ENCODE data around the gene USP33. TPM values are rescaled to one million over a fixed set of nuclear protein-coding genes. Genes with fewer than 3 reads are reported as not detected.

The USP33 gene
- total RNA-seq, 1 experiment from 2014 or later, result 61.6 TPM

DNA sequence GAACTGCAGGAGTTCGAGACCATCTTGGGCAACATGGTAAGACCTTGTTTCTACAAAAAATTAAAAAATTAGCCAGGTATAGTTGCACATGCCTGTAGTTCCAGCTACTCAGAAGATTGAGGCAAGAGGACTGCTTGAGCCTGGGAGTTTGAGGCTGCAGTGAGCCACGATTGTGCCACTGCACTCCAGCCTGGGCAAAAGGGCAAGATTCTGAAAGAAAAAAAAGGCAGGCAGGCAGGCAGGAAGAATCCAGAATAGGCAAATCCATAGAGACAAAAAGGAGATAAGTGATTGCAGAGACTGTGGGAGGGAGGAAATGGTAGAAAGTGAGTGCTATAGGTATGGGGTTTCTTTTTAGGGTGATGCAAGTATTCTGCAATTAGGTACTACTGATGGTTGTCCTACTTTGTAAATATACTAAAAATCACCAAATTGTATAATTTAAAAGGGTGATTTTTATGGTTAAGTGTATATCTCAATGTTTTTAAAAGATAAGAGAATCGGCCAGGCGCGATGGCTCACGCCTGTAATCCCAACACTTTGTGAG lies 106.6 kb downstream of the USP33 start (continued):
- TF ChIP-seq FOXJ3 (CRISPR knock-in tag; IDR thresholded peaks at IDR 0.05; ENCODE audit: borderline replicate concordance) (no peak), ESRRA (CRISPR knock-in tag; IDR thresholded peaks at IDR 0.05; ENCODE audit: borderline replicate concordance) (no peak), MXD4 (CRISPR knock-in tag; IDR thresholded peaks at IDR 0.05; ENCODE audit: borderline replicate concordance) (no peak), ATF6 (CRISPR knock-in tag; IDR thresholded peaks at IDR 0.05) (no peak), JAZF1 (CRISPR knock-in tag; IDR thresholded peaks at IDR 0.05) (no peak), ATF3 (CRISPR knock-in tag; conservative IDR thresholded peaks at IDR 0.05) (no peak), NR1H2 (CRISPR knock-in tag; IDR thresholded peaks at IDR 0.05) (no peak), ZNF423 (CRISPR knock-in tag; IDR thresholded peaks at IDR 0.05) (no peak)

GRCh38 chr1:77652268-77652667 lies 107.4 kb downstream of the USP33 start:
- Mint-ChIP-seq H3K27ac (no peak overlapping the region), H3K4me3 (no peak overlapping the region), H3K9me3 (peaks cover 43% of the 10 kb centered on the region), H3K27me3 (ENCODE audit: low read depth) (no peaks in the 10 kb centered on the region; the same call in 1 of the 2 replicates), H3K4me1 (peaks cover 2% of the 10 kb centered on the region; the same call in 1 of the 2 replicates), H3K36me3 (peaks cover 48% of the 10 kb centered on the region)
- no peak for TF ChIP-seq SP1 (CRISPR knock-in tag; conservative IDR thresholded peaks at IDR 0.05)
- TF ChIP-seq, protein P1, sequence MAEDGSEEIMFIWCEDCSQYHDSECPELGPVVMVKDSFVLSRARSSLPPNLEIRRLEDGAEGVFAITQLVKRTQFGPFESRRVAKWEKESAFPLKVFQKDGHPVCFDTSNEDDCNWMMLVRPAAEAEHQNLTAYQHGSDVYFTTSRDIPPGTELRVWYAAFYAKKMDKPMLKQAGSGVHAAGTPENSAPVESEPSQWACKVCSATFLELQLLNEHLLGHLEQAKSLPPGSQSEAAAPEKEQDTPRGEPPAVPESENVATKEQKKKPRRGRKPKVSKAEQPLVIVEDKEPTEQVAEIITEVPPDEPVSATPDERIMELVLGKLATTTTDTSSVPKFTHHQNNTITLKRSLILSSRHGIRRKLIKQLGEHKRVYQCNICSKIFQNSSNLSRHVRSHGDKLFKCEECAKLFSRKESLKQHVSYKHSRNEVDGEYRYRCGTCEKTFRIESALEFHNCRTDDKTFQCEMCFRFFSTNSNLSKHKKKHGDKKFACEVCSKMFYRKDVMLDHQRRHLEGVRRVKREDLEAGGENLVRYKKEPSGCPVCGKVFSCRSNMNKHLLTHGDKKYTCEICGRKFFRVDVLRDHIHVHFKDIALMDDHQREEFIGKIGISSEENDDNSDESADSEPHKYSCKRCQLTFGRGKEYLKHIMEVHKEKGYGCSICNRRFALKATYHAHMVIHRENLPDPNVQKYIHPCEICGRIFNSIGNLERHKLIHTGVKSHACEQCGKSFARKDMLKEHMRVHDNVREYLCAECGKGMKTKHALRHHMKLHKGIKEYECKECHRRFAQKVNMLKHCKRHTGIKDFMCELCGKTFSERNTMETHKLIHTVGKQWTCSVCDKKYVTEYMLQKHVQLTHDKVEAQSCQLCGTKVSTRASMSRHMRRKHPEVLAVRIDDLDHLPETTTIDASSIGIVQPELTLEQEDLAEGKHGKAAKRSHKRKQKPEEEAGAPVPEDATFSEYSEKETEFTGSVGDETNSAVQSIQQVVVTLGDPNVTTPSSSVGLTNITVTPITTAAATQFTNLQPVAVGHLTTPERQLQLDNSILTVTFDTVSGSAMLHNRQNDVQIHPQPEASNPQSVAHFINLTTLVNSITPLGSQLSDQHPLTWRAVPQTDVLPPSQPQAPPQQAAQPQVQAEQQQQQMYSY (CRISPR knock-in tag; IDR thresholded peaks at IDR 0.05), result no peak
- TF ChIP-seq, protein P2, sequence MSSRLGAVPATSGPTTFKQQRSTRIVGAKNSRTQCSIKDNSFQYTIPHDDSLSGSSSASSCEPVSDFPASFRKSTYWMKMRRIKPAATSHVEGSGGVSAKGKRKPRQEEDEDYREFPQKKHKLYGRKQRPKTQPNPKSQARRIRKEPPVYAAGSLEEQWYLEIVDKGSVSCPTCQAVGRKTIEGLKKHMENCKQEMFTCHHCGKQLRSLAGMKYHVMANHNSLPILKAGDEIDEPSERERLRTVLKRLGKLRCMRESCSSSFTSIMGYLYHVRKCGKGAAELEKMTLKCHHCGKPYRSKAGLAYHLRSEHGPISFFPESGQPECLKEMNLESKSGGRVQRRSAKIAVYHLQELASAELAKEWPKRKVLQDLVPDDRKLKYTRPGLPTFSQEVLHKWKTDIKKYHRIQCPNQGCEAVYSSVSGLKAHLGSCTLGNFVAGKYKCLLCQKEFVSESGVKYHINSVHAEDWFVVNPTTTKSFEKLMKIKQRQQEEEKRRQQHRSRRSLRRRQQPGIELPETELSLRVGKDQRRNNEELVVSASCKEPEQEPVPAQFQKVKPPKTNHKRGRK (CRISPR knock-in tag; IDR thresholded peaks at IDR 0.05; ENCODE audit: borderline replicate concordance), result no peak
- TF ChIP-seq, protein P3, sequence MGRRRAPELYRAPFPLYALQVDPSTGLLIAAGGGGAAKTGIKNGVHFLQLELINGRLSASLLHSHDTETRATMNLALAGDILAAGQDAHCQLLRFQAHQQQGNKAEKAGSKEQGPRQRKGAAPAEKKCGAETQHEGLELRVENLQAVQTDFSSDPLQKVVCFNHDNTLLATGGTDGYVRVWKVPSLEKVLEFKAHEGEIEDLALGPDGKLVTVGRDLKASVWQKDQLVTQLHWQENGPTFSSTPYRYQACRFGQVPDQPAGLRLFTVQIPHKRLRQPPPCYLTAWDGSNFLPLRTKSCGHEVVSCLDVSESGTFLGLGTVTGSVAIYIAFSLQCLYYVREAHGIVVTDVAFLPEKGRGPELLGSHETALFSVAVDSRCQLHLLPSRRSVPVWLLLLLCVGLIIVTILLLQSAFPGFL (CRISPR knock-in tag; IDR thresholded peaks at IDR 0.05; ENCODE audit: borderline replicate concordance), result no peak
- no peak for TF ChIP-seq E2F4 (CRISPR knock-in tag; IDR thresholded peaks at IDR 0.05; ENCODE audit: borderline replicate concordance, low read depth)
- no peak for TF ChIP-seq MAX (CRISPR knock-in tag; IDR thresholded peaks at IDR 0.05)
- no peak for TF ChIP-seq FOXJ3 (CRISPR knock-in tag; IDR thresholded peaks at IDR 0.05; ENCODE audit: borderline replicate concordance)
- TF ChIP-seq TEAD4 (CRISPR knock-in tag; IDR thresholded peaks at IDR 0.05), result no peak
- no peak for TF ChIP-seq RELA (CRISPR knock-in tag; IDR thresholded peaks at IDR 0.05; ENCODE audit: borderline replicate concordance)
- TF ChIP-seq ZNF121 (CRISPR knock-in tag; IDR thresholded peaks at IDR 0.05), result no peak
- no peak for TF ChIP-seq ATF1 (CRISPR knock-in tag; IDR thresholded peaks at IDR 0.05)
- no peak for TF ChIP-seq CREB1 (CRISPR knock-in tag; IDR thresholded peaks at IDR 0.05)
- no peak for TF ChIP-seq ESRRA (CRISPR knock-in tag; IDR thresholded peaks at IDR 0.05; ENCODE audit: borderline replicate concordance)
- no peak for TF ChIP-seq ZBTB21 (CRISPR knock-in tag; IDR thresholded peaks at IDR 0.05; ENCODE audit: borderline replicate concordance)
- no peak for TF ChIP-seq RORB (CRISPR knock-in tag; IDR thresholded peaks at IDR 0.05)
- no peak for TF ChIP-seq ETV6 (CRISPR knock-in tag; IDR thresholded peaks at IDR 0.05)
- TF ChIP-seq, protein P4, sequence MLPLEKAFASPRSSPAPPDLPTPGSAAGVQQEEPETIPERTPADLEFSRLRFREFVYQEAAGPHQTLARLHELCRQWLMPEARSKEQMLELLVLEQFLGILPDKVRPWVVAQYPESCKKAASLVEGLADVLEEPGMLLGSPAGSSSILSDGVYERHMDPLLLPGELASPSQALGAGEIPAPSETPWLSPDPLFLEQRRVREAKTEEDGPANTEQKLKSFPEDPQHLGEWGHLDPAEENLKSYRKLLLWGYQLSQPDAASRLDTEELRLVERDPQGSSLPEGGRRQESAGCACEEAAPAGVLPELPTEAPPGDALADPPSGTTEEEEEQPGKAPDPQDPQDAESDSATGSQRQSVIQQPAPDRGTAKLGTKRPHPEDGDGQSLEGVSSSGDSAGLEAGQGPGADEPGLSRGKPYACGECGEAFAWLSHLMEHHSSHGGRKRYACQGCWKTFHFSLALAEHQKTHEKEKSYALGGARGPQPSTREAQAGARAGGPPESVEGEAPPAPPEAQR (CRISPR knock-in tag; IDR thresholded peaks at IDR 0.05), result no peak
- no peak for TF ChIP-seq SOX15 (CRISPR knock-in tag; IDR thresholded peaks at IDR 0.05)
- ChIA-PET CTCF (no interaction called here), POLR2A (no interaction called here)
- no peak for DNase-seq (ENCODE audit: low spot score)
- no peak for ATAC-seq

Data from WTC11 (cell line).